Heart left ventricle (tissue), 13 donors: ENCODE results near the gene LIG3.

ENCODE experiments used
- CTCF ChIP-seq, 12 donors: fragments of 200-600 bp; sonication (generic) in 4 of 12; IDR thresholded peaks; one replicate each; pipeline versions ENCODE4 v1.5.0 to v1.8.0; 2018 to 2022; ENCODE audit warnings: antibody characterized with exemption in 12 of 12, mild to moderate bottlenecking in 5 of 12
- POLR2A ChIP-seq, 2 donors: fragments of 450-650 bp; IDR thresholded peaks; one replicate each; pipeline ENCODE4 v1.6.1; 2017; ENCODE audit warnings: antibody characterized with exemption in 2 of 2, mild to moderate bottlenecking in 2 of 2, moderate library complexity in 2 of 2
- donor health status: ischemic (EF 13 %, LVEDD 7.1; RV severe dilation, severe dysfunction).
- donor health status: DM: no; HTN: yes; CAD: no.
- donor health status: DM: no; HTN: no; CAD: no.
- donor health status: ischemic (EF 25% LVEDD 6.9; RV normal size, moderate dysfunction).
- donor health status: ischemic (EF 25% LVEDD 5.7; RV mildly dilated, moderate dysfunction).
- donor health status: ischemic (EF 35%, LVEDD 5.7; RV mildly dilated, moderate dysfunction).
- donor health status: nonischemic (EF 11% LVEDD 7.7; RV severe dilation, severe dysfunction).
- donor health status: DM: yes; HTN: yes; CAD: no.
- donor health status: PGD.
- donor health status: ischemic (EF 29% LVEDD 5.4; RV normal size, mild dysfunction).
- donor health status: nonischemic (EF 23%, LVEDD 6.1; RV moderate dilation, normal function).

GRCh38 chr17:34979153-34979552 is 1.2 kb upstream of the LIG3 start:
- TF ChIP-seq POLR2A (IDR thresholded peaks at IDR 0.05): no peak
- no peak for TF ChIP-seq CTCF (IDR thresholded peaks at IDR 0.05)
